H7 (cell line): ENCODE measurements around the gene NKAP. TPM values are rescaled to one million over a fixed set of nuclear protein-coding genes. Genes with fewer than 3 reads are reported as not detected.
"Not testable (repeated sequence)": the region's sequence is repeated elsewhere in the genome, so short reads cannot be mapped to it uniquely, and the experiment has no call there.

ENCODE experiments used
- DNase-seq: peaks from one replicate; pipeline ENCODE4 v3.0.0; 2012
- H3K27me3 ChIP-seq: 2 replicates; pipeline ENCODE4 v1.6.0; 2011; ENCODE audit warnings: mild to moderate bottlenecking, low read length; ENCODE audit not compliant: control insufficient read depth, insufficient read depth
- H3K36me3 ChIP-seq: replicated peaks from 2 replicates; pipeline ENCODE4 v1.5.1; 2011; ENCODE audit warnings: low read length; ENCODE audit not compliant: control insufficient read depth, insufficient read depth
- H3K4me3 ChIP-seq: 2 replicates; pipeline ENCODE4 v1.5.1; 2011; ENCODE audit warnings: low read depth, mild to moderate bottlenecking, control low read depth, low read length, moderate library complexity; ENCODE audit not compliant: insufficient read depth
- total RNA-seq: library from RNA; depleted of rRNA; stranded (reverse); fragments of >200 nt; shearing (Covaris generic); gene quantifications from 2 replicates; pipeline ENCODE4 v1.2.3, GENCODE V29; 2014

NKAP gene
- total RNA-seq, 1 experiment from 2014 or later, result 4.8 TPM

- peak; percentile 70 for DNase-seq
- no peaks in the 10 kb centered on the region for H3K27me3 ChIP-seq
- H3K36me3 ChIP-seq, result no peaks in the 10 kb centered on the region
- no peak within 1 kb of the TSS for H3K4me3 ChIP-seq
These were observed 47.7 kb downstream of the NKAP start, which contains the start of gene AKAP14 for GRCh38 chrX:119895843-119896326. Gene AKAP14, plus strand, starts transcription at chrX:119895893. Its CDS starts 7,331 bp downstream, at chrX:119903224.

GRCh38 chrX:119891961-119892692 is 51.4 kb downstream of the NKAP start:
- H3K36me3 ChIP-seq, DNase-seq, H3K27me3 ChIP-seq, H3K4me3 ChIP-seq: not testable (repeated sequence)

GRCh38 chrX:119890626-119891025 is 52.9 kb downstream of the NKAP start:
- DNase-seq, H3K36me3 ChIP-seq, H3K27me3 ChIP-seq: not testable (repeated sequence)
- peak overlapping the region; percentile 14; the same call in 1 of the 2 replicates for H3K4me3 ChIP-seq

- Histone ChIP-seq H3K4me3 (peak overlapping the region; percentile 50), H3K27me3 (no peaks in the 10 kb centered on the region), H3K36me3 (no peaks in the 10 kb centered on the region)
- peak; percentile 86 for DNase-seq
These were observed 55.7 kb downstream of the NKAP start for GRCh38 chrX:119887721-119888425.

GRCh38 chrX:119885554-119886428 is 57.8 kb downstream of the NKAP start:
- Histone ChIP-seq H3K36me3 (no peaks in the 10 kb centered on the region), H3K4me3 (no peak overlapping the region), H3K27me3 (no peaks in the 10 kb centered on the region)
- peak; percentile 22 for DNase-seq

- no peaks in the 10 kb centered on the region; the same call in 1 of the 2 replicates for H3K36me3 ChIP-seq
- peak; percentile 36 for DNase-seq
- no peak overlapping the region for H3K4me3 ChIP-seq
- no peaks in the 10 kb centered on the region for H3K27me3 ChIP-seq
These were observed 62.8 kb downstream of the NKAP start for GRCh38 chrX:119880552-119881437.

GRCh38 chrX:119880076-119880475 is 63.5 kb downstream of the NKAP start:
- no peaks in the 10 kb centered on the region for H3K27me3 ChIP-seq

GRCh38 chrX:119878740-119879139 is 64.8 kb downstream of the NKAP start:
- DNase-seq, result no peak
- H3K4me3 ChIP-seq, result no peak overlapping the region
- H3K36me3 ChIP-seq, result no peaks in the 10 kb centered on the region; the same call in 1 of the 2 replicates
- H3K27me3 ChIP-seq, result no peaks in the 10 kb centered on the region

More at GRCh38 chrX:119880076-119880475, 63.5 kb downstream of the NKAP start:
- Histone ChIP-seq H3K4me3 (no peak overlapping the region), H3K36me3 (no peaks in the 10 kb centered on the region; the same call in 1 of the 2 replicates)
- DNase-seq, result no peak

GRCh38 chrX:119871599-119872395 is 71.8 kb downstream of the NKAP start, which contains the start of the genes NDUFA1 and RNF113A:
Gene NDUFA1, plus strand, starts transcription at chrX:119871832. Its CDS starts 80 bp downstream, at chrX:119871912.
Gene RNF113A, minus strand, starts transcription at chrX:119871733. Its CDS starts 120 bp downstream, at chrX:119871613.
- peak; percentile 84 for DNase-seq
- Histone ChIP-seq H3K4me3 (peak within 1 kb of the TSS; percentile 78), H3K27me3 (no peaks in the 10 kb centered on the region), H3K36me3 (no peaks in the 10 kb centered on the region)

- peak overlapping the region; percentile 78 for H3K4me3 ChIP-seq
- H3K27me3 ChIP-seq, result no peaks in the 10 kb centered on the region
- H3K36me3 ChIP-seq, result no peaks in the 10 kb centered on the region
- no peak for DNase-seq
These were observed 72.3 kb downstream of the NKAP start for GRCh38 chrX:119871245-119871598.
